KG1 (cell line): Measurements from ENCODE around the gene FRAS1.
"Not testable (repeated sequence)": the region's sequence is repeated elsewhere in the genome, so short reads cannot be mapped to it uniquely, and the experiment has no call there.

Experiments used
- DNase-seq: peaks from one replicate; lab custom pipeline; 2025; lab: John Stamatoyannopoulos, UW

Gene FRAS1

DNA sequence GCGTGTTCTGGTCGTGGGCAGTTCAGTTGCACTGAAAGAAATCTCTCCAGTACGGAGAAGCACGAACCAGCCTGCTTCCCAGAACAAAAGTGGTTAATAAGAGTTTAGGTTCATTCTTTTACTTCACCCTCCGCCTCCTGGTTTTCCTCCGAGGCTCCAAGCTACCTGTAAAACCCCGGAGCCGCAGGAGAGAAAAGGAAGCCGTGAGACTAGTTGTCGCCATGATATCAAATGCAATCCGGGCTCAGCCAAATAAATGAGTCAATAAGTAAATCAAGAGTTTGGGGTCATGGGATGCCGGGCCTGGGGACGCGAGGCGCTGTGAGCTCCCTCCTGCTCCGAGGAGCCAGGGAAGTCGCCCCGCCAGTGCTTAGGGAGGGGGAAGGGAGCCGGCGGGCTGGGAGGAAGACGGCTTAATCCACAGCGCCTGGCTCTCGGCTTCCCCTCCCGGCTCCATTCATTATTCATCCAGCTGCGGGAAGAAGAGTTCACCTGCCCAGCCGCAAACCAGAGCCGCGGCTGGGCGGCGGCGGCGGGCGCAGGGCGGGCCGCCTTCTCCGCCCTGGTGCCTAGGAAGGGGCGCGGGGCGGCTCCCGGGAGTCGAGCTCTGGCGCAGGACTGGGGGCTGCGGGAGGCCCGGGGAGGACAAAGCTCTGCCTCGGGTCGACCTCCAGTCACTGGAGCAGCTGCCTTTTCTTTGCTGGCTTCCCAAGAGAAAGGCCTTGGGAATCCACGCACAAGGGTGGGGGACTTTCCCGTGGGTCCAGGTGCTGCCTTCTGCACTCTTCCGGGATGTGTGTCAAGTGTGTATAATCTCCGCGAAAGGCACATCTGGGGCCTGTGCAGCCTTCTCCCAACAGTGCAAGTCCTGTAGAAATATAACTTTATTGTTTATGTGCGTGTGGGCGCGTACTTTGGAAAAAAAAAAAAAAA, 1.7 kb downstream of the FRAS1 start:
- peak; percentile 24 for DNase-seq

DNA sequence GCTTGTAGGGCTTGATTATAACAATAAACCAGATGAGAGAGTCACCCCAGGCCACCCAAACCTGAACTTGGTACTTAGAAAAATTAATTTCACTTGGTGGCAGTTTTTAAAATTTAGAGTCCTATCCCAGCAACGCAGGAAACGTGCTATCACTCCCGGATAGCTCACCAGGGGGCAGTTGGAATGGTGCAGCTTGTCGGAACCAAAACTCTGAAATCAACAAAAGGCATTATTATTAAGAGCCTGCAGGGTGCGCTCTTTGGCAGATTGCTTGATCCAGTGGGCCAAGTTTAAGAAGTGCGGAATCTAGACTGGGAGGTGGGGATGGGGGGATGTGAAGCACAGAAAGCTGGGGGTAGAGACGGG, 2.4 kb downstream of the FRAS1 start:
- DNase-seq, result peak; percentile 53

DNA sequence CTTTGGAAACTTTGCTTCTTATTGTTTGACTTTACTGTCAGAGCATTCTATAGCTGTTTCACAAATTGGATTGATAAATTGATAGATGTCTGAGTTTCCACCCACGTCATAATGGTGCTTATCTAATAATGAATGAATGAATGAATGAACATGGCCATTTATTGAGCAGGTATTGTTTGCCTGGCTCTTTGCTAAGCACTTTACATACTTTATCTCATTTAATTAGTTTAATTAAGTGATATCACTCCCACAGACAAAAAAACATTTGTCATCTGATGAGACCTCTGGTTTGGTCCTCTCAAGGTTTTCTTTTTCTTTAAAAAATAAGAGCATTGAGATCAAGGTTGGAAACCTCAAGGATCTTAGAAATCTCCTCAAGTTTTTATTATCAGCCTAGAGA, 2.8 kb downstream of the FRAS1 start:
- DNase-seq, result no peak

DNA sequence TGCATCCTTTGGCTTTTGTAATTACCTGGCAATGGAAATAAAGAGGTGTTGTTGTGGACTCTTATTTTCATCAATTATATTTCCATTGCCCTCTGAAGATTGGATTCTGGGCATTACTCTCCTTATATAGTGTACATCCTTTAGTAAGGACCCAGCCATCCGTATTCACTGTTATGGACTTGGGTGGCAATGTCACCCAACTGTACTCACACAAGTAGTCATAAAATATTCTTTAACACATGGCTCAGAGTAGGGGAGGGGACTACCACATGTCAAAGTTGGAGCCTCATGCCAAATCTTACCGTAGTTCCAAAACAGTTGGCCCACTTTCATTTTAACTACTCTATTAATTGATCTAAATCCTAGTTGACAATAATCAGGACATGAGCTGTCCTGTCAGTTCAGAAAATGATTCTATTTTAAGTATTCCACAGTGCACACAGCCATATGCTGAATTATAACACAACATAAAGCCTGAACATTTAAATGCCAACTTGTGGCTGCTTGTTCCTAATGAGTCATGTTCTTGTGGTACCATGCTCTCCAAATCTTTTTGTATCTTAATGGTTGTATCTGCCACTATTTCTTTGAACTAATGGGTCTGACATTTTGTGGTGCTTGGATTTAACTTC, 4.9 kb downstream of the FRAS1 start:
- no peak for DNase-seq

DNA sequence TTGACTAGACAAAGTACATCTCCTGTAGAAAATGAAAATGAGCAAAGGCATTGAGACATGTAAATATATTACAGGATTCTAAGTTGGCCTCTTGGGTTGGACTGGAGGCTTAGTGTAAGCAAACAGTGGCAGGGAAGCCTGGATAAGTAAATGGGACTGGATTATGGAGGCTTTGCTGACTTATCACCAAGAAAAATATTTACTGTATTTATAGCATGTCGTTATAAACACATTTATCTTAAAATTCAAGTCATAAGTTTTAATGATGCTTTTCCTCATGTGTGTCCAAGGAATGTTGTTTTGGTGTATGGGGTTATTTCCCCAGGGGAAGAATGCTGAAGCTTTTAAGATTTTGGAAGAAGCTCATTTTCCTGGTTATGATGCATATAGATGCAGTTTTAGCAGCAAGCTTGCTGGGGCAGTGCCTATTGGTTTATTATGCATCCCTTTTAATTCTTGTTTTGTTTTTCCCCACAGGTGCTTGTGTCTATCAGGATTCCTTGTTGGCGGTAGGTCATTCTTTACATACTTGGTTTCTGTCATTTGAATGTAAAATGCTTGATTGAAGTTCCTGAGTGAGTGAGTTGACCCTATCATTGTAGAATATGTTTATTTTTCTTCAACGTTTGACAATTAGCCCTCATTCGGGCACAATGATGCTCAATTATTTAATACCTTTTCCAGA, 8.5 kb downstream of the FRAS1 start:
- DNase-seq, result no peak

DNA sequence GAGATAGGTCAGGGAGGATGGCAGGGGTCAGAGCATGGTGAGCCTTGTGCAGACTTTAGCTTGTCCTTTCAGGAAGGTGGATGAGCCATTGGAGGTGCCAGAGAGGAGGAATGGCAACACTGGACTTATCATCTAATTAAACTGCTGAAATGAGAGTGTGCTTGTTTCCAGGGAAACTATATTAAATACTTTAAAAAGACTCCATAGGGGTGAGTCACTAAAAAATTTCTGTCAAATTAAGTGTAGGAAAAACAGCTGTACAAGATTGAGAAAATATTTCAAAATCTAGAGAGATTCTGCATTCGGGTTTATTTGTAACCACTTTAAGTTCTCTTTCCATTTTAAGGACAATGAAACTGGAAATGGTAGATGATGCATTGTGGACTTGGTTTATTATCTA, 11.4 kb downstream of the FRAS1 start:
- no peak for DNase-seq

DNA sequence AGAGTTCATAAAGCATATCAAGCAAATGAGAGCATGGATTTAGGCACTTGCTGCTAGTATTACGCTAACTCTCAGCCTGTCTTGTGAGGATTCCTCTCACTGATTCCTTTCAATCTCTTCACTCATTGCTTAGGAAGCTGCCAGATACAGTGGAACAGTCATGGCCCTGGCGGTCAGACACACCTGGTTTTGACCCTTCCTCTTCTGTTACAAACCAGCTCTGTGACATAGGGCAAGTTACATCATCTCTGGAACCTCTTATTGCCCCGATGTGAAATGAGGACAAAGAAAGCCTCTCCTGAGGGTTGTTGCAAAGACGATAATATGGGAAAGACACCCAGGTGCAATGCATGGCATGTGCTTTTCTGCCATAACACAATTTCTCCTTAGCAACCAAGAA, 12.2 kb downstream of the FRAS1 start:
- no peak for DNase-seq

DNA sequence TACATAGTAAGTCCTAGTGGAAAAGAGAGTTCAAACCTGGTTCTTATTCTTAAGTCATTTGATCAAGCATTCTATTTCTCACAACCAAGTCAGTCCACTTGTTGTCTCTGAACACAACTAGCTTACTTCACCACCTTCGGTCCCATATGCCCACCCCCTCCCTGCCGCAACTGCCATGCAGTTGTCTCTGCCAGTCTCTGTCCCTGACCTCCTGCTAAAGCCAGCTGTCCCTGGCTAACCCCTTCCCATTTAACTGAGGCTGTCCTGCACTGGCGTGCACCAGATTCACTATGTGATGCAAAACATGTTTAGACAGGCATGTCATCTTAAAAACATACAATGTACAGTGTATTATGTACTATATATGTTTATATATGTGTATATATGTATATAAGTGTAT, 12.7 kb downstream of the FRAS1 start:
- DNase-seq, result no peak

DNA sequence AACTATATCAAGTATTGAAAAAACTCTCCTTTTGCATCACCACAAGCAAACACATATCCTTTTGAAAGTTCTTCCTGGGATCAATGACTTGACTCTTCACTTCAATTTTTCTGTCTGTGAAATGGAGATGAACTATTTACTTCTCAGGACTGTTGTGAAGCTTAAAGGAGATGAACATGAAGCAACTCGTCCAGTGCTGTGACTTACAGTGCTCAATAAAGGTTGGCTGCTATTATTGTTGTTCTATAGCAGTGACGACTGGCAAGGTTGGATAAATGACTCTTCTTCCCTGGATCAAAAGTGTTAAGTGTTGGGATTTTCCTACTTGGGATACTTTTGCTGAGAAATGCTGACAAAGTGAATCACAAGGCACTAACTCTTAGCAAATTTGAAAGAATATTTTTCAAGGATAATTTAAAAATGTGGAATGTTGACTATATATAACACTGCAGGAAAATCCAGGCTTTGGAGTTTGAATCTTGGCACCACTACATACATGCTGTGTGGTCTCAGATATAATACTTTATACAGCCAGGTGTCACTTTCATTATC, 13.7 kb downstream of the FRAS1 start:
- DNase-seq, result no peak

DNA sequence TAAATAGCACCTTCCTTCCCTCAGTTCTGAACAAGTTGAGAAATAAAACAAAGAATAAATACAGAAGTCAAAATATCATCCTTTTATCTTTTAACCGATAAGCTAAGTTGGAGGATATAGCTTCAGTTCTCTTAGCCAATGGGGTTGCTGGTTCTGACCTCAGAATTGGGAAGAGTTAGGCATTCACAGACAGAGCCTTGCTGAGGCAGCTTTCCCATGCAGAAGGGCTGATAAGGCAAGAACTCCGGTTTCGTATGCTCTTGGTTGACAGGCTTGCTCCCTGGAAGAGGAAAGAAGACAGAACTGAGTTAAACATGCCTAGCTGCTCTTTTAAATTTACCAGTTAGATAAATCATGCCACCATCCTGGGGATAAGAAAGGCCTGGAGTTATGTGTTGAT, 17.6 kb downstream of the FRAS1 start:
- no peak for DNase-seq

DNA sequence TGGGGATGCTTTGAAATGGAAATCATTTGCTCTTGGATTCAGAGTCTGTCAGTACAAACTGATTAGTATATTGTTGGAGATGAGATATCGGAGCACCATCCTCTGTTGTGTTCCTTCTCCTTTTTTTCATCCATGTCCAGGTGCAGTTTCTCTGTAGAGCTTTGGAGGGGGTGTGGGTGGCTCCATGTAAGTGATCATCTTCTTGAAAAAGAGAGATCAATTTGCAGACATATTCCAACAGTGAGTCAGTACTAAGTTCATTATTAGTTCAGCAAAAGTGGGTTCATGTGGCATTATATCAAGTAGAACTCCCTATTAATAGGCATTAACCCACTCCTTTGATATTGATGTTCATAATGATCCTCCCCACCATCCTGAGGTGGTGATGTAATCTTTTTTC, 18.9 kb downstream of the FRAS1 start:
- no peak for DNase-seq

DNA sequence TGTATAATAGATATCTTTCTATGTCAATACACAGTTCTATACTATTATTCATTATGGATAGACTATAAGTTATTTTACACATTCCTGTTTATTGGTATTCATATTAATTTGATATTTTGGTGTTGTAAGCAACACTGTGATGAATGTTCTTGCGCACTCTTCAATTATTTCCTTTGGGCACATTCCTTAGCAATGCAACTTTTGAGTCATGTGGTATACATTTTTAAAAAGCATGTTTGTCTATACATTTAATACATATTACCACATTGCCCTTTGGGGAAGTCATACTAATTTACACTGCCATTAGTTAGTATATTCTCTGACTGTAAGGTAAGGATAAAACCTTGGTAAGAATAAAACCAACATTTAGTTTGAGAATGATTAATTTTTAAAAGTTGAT, 21.0 kb downstream of the FRAS1 start:
- DNase-seq, result no peak

DNA sequence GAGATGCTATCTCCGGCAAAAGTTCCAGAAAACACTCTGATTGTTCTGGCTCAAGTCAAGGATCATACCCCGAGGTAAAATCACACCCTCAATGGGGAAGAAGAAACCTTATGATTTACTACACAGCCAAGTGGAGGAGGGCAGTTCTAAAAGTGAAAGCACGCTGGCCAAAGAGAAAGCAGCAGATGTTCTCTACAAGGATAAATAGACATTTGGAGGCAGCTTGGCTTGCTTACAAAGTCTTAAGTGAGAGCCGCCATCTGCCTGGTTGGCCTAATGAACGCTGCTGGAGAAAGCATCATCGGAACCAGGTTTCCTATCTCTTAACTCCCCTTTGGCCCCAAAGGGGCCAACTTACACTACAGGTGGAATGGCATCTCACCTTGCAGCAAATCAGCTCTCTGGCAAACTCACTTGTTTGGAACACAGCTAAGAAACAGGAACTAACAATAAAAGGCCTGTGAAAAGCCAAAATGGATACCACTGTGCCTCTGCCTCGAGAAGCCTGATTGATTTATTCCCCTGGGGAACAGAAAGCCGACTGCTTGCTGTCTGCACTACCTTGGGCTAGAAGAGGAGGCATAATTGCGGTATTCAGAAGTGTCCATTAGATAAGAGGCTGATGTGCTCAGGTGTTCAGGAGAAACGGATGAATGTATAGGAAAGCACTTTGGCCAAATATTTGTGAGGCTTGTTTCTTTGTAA, 22.8 kb downstream of the FRAS1 start:
- DNase-seq, result no peak

DNA sequence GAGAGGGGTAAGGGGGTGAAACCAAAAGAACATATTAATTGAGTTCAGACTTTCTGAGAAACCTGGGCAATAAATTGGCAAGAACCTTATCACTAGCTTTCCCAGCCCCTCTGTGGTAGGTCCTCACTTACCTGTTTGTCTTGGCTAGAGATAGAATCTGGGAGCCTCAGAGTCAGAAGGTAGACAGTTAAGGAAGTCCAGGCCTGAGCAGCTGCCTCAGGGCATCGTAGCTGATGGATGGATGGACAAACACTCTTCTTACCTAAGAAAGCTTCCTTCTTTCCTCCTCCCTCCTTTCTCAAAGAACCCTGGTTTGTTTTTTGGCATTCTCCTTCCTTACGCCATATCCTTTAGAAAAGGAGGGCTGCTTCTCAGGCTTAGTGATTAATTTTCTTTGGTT, 24.4 kb downstream of the FRAS1 start:
- DNase-seq, result no peak

DNA sequence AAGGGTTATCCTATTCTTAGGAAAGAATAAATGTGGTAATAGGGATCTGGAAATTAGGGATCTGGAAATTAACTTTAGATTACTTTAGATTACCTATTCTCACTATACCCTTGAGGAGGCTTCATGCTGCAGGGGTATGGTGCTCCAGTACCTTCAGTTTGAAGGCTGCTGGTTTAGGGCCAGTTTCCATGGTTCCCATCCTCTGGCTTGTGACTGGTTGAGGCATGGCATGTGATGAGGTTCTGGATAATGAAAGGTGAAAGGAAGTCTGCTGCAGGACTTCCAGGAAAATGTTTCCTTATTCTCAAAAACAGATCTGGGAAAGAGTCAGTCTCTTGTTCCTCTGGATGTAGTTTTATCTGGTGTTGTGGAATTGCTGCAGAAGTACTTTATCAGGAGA, 25.9 kb downstream of the FRAS1 start:
- DNase-seq, result no peak

DNA sequence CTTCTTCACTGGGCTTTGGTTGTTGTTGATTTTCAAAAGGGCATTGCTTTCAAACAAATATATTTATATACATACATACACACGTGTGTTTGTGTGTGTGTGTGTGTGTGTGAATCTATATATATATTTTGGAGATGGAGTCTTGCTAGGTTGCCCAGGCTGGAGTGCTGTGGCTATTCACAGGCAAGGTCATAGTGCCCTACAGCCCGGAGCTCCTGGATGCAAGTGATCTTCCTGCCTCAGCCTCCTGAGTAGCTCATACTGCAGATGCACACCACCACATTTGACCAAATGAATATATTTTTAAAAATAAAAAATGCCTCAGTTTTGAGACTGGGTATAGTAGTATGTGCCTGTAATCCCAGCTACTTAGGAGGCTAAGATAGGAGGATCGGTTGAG, 34.4 kb downstream of the FRAS1 start:
- no peak for DNase-seq

DNA sequence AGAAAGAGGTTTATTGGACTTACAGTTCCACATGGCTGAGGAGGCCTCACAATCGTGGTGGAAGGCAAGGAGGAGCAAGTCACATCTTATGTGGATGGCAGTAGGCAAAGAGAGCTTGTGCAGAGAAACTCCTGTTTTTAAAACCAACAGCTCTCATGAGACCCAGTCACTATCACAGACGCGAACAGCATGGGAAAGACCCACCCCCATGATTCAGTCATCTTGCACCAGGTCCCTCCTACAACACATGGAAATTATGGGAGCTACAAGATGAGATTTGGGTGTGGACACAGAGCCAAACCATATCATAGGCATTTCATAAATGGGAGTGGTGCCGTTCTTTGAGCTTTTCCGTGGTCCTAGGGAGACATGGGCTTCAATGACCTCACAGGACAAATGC, 35.2 kb downstream of the FRAS1 start:
- not testable (repeated sequence) for DNase-seq

DNA sequence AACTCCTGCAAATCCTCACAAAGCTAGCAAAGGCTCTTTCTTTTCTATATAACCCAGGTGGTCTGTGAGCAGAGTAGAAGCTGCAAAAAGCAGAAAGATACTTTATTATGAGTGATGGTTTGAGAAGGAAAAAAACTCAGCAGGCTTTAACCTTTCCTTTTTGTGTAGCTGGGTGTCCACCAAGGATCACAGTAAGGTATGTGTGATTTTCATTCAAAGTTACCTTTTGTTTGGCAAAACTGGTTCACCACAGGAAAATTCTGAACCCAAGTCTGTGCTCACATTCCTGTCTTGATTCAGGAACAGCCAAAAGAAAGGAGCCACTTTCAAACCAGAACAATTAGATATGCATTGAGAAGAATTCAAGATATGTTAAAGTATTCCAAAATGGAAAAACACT, 35.7 kb downstream of the FRAS1 start:
- no peak for DNase-seq

DNA sequence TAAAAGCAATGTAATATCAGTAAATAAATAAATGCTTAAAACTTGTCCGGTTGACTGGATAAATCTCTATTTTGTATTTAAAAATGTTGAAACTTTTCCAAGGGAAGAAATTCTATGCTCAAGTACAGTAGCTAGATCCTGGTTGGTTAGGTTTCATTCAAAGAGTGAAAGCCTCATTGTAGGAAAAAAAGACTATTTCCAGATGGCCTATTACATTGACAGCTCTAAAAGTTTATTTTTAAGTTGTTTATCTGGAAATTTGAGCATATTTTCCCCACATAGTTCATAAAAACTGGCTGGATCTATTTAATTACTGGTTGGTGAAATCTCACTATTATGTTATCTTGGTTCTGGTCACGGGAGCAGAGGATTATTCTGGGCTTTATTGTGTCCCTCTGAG, 38.0 kb downstream of the FRAS1 start:
- DNase-seq, result no peak

DNA sequence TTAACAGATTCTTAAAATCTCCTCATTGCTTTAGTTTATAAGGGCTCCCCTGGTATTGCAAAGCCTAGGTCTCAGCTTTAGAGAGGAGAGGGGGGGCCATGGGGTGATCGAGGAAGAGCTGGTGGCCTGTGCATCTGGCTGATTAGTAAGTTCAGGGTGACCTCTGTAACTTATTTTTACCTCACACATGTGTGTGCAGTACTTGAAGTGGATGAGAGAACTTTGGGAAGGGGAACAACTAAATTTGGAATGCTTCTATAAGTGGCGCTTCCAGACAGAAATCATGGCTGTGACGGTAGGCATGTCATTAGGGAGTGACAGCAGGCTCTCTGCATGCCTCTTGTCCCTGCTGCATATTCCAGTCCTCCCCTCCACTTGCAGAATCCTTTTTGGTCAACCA, 41.9 kb downstream of the FRAS1 start:
- no peak for DNase-seq

DNA sequence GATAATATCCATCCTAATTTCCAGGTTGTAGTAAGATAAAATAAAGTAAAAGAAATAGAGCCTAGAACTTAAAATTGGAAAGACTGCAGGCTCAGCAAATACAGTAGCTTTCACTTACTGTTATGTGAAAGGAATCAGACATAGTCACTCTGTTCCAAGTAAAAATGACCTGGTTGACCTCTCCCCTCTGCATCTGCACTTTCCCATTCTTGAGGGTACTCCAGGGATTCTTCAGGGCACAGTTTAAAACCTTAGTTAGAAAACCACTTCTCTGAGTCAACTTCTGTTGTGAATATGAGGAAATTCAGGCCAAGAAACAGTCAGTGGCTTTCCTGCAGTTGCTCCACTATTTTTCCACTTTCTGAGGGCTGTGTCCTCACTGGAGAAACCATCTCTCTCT, 42.9 kb downstream of the FRAS1 start:
- DNase-seq, result no peak

DNA sequence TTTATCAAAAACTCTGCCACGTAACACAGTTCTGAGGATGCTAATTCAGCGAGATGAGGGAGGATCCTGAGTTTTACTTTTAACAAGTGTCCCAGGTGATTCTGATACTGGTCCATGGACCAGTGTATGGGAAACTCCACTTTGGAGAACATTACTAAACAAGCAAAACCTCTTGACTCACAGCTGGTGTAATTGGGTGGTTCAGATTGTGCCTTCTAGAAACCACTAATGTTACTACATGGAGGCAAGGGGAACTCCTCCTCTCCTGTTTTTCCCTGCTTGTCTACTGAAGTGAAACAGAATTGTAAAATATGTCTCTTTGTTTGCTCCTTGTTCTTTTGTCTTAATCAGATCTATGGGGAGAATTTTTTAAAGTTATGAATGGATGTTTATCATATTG, 62.6 kb downstream of the FRAS1 start:
- no peak for DNase-seq
